Measurements from ENCODE around the gene OLFM1.

- TF ChIP-seq, protein P1, sequence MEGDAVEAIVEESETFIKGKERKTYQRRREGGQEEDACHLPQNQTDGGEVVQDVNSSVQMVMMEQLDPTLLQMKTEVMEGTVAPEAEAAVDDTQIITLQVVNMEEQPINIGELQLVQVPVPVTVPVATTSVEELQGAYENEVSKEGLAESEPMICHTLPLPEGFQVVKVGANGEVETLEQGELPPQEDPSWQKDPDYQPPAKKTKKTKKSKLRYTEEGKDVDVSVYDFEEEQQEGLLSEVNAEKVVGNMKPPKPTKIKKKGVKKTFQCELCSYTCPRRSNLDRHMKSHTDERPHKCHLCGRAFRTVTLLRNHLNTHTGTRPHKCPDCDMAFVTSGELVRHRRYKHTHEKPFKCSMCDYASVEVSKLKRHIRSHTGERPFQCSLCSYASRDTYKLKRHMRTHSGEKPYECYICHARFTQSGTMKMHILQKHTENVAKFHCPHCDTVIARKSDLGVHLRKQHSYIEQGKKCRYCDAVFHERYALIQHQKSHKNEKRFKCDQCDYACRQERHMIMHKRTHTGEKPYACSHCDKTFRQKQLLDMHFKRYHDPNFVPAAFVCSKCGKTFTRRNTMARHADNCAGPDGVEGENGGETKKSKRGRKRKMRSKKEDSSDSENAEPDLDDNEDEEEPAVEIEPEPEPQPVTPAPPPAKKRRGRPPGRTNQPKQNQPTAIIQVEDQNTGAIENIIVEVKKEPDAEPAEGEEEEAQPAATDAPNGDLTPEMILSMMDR (conservative IDR thresholded peaks at IDR 0.05), result no peak
- no peak for TF ChIP-seq EZH2 (IDR thresholded peaks at IDR 0.05; ENCODE audit: low read depth)
Observed at GRCh38 chr9:135167849-135168655, 80.6 kb downstream of the OLFM1 start.

Measured in PC-9 (cell line).